Hippocampal formation (tissue), 2 donors: Measurements from ENCODE around the gene SIM2.

Source experiments
- DNase-seq, 2 donors: peaks; one replicate each; lab custom pipeline; 2025; lab: John Stamatoyannopoulos, UW

Gene SIM2

DNA sequence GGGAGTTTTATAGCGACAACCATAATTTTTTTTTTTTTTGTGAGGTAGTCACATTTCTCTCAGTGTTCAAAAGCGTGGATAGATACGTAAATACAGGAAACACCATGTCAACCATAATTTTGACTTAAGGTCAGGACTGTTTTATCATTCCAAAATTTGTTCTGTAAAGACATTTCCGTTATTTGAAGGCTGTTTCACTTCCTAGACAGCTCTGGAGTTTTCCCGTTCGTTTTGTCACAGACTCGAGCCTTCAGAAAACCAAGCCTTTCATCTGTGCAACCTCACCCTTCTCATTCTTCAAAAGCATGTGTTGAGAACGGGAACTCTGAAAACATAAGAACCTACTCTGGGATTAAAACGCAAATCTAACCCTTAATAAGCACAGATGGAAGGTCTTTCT lies 17.9 kb downstream of the SIM2 start:
- no peak for DNase-seq

DNA sequence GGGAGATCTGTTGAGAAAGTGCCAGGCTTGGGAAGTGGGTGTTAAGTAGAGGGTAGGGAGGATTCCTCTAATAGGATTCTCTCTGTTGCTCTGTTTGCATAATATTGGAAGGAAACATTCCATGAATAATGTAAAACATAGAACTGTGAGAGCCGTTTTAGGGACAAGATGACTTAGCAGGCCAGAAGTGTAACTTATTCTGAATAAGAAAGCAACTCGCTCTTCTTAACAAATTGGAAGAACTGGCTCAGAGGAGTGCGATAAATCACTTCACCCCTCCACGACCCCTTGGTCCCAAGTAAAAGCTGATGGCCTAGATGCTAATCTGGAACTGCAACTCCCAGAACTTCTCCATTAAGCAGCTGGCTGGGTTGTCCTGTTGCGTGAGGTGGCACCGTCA lies 19.1 kb downstream of the SIM2 start:
- DNase-seq, result no peak

DNA sequence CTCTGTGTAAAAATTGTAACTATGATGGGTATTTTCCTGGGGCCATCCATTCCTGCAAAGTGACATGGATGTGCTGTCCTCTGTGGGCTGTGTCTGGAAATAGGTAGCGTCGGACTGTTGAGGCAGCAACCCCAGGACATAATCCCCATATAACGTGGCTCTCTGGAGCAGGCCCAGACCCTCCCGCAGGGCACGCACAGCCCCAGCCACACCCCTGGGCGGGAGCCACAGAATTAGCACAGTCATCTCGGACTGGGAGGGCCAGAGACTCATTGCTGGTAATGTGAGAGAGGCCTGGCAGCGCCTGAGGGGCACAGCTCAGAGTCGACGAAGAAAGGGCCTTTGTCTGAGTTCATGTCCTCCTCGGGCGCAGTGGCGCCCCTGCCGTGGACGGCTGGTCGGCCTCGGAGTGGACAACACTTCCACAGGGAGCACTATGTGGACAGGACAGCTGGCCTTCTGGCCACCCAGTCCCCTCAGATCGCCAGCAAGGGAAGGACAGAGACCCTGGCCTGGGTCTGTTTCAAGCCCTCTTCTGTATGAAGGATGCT lies 20.1 kb downstream of the SIM2 start:
- DNase-seq, result peak; percentile 38 to 62

DNA sequence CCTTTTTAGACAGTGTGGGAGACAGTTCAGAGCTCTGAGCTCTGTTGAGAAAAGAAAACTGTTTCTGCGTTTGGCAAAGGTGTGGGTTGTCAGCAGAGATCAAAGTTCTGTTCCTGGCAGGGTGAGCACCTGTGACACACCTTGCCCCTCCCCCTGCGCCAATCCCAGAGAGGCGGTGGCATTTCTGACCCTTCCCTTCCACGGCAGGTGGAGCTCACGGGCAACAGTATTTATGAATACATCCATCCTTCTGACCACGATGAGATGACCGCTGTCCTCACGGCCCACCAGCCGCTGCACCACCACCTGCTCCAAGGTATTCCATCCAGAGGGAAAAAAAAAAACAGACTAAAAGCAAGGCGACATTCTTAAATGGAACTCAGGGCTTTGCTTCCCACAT lies 20.7 kb downstream of the SIM2 start:
- no peak for DNase-seq

DNA sequence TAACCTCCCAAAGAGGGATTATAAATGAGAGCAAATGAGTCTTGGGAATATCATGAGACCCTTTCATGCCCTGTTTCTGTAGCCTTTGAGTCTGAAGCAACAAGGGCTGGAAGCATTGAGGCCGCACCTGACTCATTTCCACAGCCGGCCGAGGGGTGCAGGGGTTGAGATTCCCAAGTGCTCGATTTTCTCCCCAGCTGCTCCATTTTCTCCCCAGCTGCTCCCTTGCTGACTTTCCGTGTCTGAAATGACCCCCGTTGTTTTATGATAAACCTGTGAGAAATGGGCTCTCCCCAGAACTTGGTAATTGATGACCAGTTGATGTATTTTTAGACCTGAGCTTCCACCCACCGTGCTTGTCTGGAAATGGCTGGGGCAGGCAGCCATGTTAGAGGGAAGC lies 22.9 kb downstream of the SIM2 start:
- no peak for DNase-seq

DNA sequence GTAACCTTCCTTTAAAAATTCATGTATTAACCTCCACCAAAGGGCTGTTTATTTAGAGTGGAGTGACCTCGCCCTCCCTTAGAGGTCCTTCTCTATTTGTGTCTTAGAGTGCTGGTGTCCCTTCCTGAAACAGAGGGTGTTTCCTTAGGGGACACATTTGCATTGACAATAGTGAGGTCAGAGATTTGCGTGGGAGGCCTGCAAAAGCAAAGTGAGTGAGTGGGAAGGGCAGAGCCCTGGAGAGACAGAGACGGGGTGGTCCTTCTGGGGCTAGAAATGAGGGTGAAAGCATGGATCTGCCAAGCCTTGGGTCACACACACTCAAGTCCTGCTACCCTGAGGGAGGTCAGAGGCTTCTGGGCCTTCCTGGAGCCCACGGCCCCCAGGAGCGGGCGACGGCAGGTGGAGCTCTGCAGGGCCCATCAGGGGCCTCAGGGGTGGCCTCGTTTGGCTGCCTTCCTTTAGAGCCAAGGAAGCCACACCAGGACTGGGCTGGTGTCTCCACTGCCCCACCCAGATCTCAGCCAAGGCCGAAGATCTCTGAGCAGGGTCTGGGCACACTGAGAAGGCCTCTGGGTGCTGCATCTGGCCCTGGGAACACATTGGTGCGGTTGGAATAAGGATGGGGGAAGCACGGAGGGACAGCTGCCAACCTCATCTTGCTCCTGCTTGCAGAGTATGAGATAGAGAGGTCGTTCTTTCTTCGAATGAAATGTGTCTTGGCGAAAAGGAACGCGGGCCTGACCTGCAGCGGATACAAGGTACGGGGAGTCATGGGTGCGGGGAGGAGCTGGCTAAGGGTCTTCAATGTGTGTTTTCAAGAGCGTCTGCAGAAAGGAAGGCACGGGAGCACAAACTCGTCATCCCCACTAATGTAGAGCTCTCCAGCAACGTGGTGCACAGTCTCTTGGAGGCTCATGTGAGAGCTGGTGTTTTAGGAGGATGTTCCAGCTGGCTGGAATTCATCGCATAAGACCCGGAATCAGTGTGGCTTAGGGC lies 23.8 kb downstream of the SIM2 start:
- DNase-seq, result no peak

DNA sequence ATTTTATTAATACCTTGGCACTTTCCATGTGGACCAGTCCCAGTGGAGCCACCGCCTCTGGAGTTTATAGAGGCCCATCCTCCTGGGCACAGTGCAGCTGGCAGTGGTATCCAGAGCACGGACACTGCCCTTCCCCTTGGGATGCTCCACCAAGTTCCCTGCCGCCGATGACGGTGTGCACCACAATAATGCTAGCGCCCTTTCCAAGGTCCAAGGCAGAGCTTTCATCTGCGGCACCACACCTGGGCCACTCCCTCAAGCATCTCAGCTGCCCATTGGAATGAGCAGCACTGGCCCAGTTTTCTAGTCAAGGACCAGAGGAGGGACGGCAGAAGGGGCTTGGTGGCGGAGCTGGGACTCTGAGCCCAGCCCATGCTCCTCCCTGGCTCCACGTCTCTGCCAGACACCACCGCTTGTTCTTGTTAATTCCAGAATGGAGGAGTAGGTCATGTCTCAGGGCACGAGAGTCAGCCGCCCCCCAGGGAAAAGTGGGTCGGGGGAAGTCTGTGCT lies 24.5 kb downstream of the SIM2 start:
- no peak for DNase-seq

DNA sequence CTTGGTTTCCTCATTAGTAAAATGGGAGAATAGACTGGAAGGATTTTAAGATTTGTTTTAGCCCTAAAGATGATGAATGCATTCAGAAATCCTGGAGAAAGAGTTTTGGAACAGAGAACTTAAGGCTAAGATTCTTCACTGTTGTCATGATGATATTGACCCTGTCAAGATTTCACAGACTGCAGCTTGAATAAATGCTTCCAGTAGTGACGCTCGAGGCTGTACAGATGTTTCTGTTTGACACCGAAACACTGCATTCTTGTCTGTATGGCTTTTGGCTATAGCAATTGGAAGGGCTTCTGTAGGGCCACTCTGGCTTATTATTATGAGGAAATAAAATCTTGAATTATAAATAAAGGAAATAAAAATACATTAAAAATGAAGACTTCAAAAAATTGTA lies 25.7 kb downstream of the SIM2 start:
- DNase-seq, result no peak

DNA sequence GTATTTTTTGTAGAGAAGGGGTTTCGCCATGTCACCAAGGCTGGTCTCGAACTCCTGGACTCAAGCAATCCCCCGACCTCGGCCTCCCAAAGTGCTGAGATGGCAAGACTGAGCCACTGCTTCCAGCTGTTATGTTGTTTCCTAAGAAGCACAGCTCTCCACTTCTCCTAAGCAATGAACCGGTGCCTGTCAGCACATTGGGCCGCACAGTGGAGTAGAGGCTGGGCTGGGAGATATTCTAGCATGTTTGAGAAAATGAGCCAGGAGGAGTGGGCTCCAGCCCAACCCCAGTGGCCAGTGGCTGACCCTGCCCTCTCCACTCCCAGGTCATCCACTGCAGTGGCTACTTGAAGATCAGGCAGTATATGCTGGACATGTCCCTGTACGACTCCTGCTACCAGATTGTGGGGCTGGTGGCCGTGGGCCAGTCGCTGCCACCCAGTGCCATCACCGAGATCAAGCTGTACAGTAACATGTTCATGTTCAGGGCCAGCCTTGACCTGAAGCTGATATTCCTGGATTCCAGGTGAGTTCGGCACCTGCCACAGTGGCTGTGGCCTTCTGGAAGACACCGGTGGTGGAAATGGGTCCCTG lies 27.0 kb downstream of the SIM2 start:
- no peak for DNase-seq

DNA sequence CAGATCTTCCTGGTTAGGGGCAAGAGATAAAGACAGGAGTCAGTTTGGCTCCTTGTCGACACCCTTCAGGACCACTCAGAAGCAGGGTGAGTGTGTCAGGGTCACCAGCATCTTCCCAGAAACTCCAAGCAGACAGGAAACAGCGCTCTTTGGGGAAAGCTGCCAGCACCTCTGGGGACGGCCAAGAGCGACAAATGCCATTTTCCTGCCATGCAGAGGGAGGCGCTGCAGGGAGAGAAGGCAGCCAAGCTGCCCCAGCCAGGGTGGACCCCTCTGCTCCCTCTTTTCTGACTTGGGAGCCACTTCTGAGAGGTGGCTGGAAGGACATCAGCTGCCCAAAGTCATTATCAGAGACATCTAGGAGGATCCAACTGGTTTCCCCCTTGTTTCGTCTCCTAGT lies 29.0 kb downstream of the SIM2 start:
- DNase-seq, result no peak

DNA sequence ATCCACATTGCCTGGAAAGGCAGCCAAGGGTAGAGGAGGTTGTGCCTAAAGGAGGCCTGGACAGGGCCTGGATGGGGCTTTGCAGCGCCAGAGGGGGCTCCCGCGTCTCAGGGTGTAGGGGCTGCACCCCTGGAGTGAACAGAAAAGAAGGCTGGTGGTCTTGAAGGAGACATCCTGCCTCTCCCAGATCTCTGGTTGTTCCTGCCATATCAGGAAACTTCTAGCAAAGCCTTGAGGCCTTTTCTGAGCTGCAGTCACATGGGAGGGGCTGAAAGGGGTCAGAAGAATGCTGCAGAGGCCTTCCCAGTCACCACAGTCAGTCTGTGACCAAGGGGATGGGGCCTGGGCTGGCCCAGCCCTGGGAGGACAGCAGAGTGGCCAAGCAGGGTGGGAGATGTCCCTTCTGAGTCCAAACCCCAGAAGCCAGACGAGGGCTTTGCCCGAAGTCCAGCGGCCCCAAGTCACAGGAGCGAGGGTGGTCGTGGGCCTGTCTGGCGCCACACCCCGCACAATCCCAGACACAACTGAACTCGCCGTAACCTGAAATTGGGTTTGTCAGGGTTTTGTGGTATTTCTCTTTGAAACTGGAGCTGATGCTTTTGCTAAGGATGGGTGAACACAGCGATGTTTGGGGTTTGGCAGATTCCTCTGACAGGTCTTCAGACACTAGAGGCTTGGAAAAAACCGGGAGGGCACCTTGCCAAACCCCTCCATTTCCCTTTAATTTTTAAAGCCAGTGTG lies 29.6 kb downstream of the SIM2 start:
- DNase-seq, result no peak

DNA sequence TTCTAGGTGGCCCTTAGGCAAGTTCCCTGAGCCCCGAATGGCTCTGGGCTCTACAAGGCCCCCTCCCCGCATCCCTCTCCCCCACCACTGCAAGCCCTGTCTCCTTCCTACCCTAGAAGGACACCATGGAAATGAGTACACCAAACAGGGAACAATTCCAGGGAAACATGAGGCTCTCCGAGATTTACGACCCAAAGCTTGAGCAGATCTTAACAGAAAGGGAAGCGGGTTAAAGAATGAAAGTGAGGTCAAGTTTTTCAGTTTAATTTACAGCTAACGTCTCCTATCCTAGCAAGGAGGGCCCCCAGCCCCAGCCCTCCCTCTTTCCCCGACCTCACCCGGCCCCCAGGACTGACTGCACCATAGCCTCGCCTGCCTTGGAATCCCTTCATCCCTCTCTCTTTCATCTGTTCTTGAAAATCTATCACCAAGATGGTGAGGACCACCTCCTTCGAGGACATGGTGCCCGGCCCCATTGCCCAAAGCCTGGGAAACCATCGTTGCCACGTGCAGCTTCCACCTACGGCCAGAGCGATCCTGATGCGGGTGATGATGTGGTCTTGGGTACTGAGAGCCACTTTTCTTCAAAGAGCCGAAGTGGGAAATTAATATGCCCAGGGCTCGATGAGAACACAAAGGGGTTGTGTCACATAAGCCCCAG lies 30.5 kb downstream of the SIM2 start:
- no peak for DNase-seq

DNA sequence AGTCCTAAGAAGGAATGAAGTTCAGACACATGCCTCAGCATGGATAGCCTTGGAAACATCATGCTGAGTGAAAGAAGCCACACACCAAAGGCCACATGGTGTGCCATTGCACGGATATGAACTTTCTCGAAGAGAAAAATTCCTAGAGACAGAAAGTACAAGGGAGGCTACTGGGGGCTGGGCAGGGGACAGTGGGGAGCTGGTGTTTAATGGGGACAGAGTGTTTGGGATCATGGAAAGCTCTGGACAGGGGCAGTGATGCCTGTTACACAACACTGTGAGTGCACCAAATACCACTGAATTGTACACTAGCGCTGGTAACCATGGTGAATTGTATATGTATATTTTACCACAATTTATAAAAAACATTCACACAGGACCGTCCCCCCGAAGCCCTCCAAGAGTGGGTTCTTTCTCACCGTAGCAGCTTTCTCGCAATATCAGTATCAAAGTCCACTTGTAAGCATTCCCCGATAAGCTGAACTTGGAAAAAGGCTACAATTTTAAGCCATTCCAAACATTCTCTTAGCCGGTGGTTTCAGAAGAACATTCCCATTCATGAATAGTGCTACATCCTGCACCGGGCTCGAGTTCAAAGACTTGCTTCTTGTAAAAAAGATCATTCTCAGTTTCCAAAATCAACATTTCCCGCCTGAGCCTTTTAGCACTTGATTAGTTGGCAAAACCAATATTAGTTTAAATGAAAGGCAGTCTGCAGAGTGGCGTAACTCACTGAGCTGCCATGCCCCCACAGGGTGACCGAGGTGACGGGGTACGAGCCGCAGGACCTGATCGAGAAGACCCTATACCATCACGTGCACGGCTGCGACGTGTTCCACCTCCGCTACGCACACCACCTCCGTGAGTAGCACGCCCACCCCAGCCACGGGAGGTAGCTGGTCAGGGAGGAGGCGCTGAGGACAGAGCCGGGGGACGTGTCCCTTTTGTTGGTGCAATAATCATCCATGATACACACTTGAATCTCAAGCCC lies 31.7 kb downstream of the SIM2 start:
- DNase-seq, result no peak

DNA sequence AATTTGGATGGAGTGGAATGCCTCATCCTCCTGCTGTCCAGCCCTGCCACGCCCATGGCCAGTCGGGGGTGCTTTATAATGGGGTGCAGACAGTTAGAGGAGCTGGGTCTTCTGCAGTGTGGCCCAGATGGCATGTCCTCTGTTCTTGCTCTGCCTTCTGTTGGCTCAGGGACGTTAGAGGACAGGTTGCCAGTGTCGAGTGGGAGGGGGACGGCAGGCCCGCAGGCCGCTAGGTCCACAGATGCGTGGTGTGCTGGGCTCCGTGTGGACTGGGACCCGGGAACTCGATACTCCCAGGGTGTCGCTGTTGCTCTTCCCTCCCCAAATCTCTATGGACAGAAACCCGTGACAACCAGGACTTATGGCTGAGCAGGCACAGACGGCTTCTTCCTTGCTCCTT lies 33.3 kb downstream of the SIM2 start:
- DNase-seq, result no peak

DNA sequence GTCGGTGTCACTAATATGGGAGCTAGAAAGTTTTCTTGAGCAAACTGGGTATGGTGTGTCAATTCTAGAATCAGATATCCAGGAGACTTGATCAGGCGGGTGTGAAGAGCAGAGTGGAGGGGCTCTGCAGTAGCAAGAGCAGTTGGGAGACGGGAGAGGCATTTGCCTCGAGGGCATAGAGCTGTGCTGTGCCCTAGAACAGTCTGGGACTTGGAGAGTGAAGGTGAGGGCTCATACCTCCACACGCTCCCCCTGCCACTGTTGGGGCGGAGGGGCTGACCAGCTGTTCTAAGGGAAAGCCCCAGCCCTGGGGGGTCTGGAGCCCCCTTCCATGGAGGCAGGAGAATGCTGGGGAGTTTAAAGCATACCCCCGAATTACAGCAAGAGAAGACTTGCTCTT lies 33.8 kb downstream of the SIM2 start:
- DNase-seq, result no peak

DNA sequence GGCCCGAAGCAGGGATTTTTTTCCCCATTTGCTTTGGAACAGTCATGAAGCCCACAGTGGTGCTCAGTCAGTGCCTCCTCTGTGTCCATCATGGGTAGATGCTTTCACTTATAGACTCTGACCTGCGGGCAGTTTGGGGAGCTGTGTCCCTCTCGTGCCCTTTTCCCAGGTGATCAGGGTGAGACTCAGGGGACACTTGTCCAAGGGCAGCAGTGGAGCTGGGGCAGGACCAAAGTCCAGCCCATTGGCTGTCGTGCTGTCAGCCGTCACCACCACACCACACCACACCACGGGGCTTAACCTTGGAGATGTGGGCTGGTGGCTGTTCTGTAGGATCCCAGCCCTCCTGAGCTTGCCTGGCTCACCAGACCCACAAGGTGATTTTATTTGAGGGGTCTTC lies 34.9 kb downstream of the SIM2 start:
- no peak for DNase-seq

DNA sequence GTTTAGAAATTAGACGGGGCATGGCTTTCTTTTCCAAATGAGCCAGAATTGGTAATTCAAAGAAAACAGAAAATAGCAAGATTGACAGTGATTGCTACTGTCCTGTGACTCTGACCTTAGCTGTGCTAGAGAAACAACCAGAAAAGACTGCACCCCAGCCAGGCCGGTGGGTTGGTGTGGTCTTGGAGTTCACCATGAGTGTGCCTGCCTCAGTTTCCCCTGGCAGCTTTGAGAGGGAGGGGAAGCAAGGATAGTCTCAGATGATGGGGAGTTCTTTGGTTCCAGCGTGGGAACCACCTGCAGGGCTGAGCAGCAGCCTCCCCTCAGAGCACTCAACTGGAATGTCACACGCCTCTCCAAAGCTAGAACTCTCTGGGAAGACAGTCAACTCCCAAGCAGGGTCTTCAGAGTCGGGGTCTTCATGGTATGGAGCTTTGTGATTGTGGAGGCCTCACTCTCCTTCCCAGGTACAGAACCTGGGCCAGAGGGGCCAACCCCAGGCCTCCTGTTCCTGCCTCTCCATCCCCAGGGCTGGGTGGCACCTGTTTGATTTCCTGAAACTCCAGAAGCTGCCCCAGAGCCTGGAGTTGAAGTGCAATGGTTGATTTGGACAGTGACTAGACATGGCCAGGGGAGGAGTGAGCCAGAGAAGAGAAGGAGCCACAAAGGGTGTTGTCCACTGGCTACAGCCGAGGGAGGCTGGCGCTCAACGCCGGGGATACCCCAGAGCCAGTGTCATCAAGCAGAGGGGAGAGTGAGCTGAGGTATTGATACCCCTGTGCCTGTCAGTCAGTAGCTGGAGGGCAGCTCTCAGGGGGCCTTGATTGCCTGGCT lies 35.7 kb downstream of the SIM2 start:
- no peak for DNase-seq

DNA sequence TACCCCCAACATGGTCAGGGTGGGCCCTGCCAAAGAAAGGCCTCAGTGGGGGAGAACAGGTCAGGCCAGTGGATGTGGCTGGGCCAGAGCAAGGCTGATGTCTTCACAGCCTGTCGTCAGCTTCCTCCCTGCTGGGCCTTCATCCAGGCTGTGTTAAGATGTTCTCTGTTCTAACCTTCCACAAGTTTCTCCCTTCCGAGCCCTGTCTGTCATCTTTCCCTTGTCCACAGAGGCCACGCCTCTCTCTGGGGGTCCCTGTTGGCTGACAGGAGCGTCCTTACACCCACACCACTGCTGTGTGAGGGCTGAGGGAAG lies 36.2 kb downstream of the SIM2 start:
- no peak for DNase-seq

DNA sequence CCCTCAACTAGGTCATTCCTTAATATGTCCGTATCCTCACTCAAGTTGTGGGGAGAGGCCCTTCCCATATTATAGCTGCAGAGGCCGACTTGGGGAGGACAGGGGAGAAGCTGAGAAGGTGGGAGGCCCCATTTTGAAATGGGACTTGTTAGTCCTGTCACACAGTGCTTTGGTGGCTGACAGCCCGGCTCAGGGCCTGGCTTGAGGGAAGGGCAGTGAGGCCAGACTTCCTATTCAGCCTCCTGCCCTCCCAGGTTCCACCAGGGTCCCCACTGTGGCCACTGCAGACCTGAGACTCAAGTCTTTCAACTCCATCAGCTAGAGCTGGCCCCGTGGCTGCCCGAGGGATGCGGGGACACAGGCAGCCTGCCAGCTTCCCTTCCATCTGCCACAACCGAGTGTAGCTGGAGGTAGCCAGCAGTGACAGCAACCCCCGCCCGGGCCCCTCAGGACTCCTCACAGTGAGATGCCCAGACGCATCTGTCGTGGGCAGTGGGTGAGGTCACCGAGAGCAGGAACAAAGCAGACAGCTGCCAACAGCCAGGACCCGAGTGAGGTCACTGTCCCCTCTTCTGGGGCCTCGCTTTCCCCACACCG lies 36.9 kb downstream of the SIM2 start:
- no peak for DNase-seq
